Esophagus muscularis mucosa (tissue), 3 donors: ENCODE results near the gene ZG16.
"Not testable (repeated sequence)": the region's sequence is repeated elsewhere in the genome, so short reads cannot be mapped to it uniquely, and the experiment has no call there.

Source experiments
- POLR2AphosphoS5 ChIP-seq, 2 donors: sonication (generic); formaldehyde crosslinking; IDR thresholded peaks; one replicate each; pipeline ENCODE4 v1.6.1; 2017; ENCODE audit warnings: antibody characterized with exemption in 2 of 2
- TF ChIP-seq, protein P1 (sequence below), 3 experiments: fragments of 200-600 bp in 2 of 3; fragments of 450-650 bp in 1 of 3; sonication (generic) in 2 of 3; IDR thresholded peaks; one replicate each; pipeline ENCODE4 v1.5.1; 2017 to 2019; ENCODE audit warnings: antibody characterized with exemption in 3 of 3, mild to moderate bottlenecking in 2 of 3, moderate library complexity in 1 of 3

DNA sequence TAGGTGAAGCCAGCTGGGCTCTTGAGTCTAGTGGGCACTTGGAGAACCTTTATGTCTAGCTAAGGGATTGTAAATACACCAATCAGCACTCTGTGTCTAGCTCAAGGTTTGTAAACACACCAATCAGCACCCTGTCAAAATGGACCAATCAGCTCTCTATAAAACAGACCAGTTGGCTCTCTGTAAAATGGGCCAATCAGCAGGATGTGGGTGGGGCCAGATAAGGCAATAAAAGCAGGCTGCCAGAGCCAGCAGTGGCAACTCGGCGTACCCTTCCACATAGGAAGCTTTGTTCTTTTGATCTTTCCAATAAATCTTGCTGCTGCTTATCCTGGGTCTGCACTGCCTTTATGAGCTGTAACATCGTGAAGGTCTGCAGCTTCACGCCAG lies 29.3 kb upstream of the ZG16 start:
- TF ChIP-seq, protein P1, sequence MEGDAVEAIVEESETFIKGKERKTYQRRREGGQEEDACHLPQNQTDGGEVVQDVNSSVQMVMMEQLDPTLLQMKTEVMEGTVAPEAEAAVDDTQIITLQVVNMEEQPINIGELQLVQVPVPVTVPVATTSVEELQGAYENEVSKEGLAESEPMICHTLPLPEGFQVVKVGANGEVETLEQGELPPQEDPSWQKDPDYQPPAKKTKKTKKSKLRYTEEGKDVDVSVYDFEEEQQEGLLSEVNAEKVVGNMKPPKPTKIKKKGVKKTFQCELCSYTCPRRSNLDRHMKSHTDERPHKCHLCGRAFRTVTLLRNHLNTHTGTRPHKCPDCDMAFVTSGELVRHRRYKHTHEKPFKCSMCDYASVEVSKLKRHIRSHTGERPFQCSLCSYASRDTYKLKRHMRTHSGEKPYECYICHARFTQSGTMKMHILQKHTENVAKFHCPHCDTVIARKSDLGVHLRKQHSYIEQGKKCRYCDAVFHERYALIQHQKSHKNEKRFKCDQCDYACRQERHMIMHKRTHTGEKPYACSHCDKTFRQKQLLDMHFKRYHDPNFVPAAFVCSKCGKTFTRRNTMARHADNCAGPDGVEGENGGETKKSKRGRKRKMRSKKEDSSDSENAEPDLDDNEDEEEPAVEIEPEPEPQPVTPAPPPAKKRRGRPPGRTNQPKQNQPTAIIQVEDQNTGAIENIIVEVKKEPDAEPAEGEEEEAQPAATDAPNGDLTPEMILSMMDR (IDR thresholded peaks at IDR 0.05): not testable (repeated sequence)
- TF ChIP-seq POLR2AphosphoS5 (IDR thresholded peaks at IDR 0.05): not testable (repeated sequence)
